ENCODE results near the gene PTPRD. TPM values are rescaled to one million over a fixed set of nuclear protein-coding genes. Genes with fewer than 3 reads are reported as not detected.

The PTPRD gene
- total RNA-seq, 1 experiment from 2014 or later = not detected

GRCh38 chr9:9615086-9615485 is 997.7 kb downstream of the PTPRD start:
- DNase-seq (ENCODE audit: low read depth, low spot score) (no peak), ATAC-seq (no peak)
- H3K36me3 ChIP-seq (ENCODE audit: control insufficient read depth, insufficient read depth, low read length) = no peaks in the 10 kb centered on the region
- H3K9me3 ChIP-seq (ENCODE audit: control insufficient read depth, insufficient read depth, low read depth, low read length) = no peaks in the 10 kb centered on the region
- intact Hi-C loops (cut with micrococcal nuclease; ENCODE audit: unreplicated experiment) (no loop called here), in situ Hi-C loops (cut with HindIII; ENCODE audit: low pct_unique_long_range_greater_than_20kb, low sequenced_read_pairs) (no loop called here)
- TF ChIP-seq POLR2AphosphoS5 (IDR thresholded peaks at IDR 0.05; ENCODE audit: low read depth, low read length) = no peak
- TF ChIP-seq, protein P1, sequence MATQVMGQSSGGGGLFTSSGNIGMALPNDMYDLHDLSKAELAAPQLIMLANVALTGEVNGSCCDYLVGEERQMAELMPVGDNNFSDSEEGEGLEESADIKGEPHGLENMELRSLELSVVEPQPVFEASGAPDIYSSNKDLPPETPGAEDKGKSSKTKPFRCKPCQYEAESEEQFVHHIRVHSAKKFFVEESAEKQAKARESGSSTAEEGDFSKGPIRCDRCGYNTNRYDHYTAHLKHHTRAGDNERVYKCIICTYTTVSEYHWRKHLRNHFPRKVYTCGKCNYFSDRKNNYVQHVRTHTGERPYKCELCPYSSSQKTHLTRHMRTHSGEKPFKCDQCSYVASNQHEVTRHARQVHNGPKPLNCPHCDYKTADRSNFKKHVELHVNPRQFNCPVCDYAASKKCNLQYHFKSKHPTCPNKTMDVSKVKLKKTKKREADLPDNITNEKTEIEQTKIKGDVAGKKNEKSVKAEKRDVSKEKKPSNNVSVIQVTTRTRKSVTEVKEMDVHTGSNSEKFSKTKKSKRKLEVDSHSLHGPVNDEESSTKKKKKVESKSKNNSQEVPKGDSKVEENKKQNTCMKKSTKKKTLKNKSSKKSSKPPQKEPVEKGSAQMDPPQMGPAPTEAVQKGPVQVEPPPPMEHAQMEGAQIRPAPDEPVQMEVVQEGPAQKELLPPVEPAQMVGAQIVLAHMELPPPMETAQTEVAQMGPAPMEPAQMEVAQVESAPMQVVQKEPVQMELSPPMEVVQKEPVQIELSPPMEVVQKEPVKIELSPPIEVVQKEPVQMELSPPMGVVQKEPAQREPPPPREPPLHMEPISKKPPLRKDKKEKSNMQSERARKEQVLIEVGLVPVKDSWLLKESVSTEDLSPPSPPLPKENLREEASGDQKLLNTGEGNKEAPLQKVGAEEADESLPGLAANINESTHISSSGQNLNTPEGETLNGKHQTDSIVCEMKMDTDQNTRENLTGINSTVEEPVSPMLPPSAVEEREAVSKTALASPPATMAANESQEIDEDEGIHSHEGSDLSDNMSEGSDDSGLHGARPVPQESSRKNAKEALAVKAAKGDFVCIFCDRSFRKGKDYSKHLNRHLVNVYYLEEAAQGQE (IDR thresholded peaks at IDR 0.05; ENCODE audit: insufficient read depth in 1 of 2, low read depth in 2 of 2, low read length in 1 of 2) = no peak
- TF ChIP-seq TCF7L2 (IDR thresholded peaks at IDR 0.05; ENCODE audit: low read depth, low read length) = no peak
- TF ChIP-seq SIN3A (IDR thresholded peaks at IDR 0.05; ENCODE audit: borderline replicate concordance, insufficient read depth, low read depth, low read length) = no peak
- no peak for TF ChIP-seq CTCF (IDR thresholded peaks at IDR 0.05)
- no peaks in the 10 kb centered on the region for H3K4me1 ChIP-seq (ENCODE audit: control insufficient read depth, insufficient read depth, low read length)
- POLR2A ChIA-PET = no interaction called here
- BruUV-seq (replicated peaks) = no TSS peak
- H3K27me3 ChIP-seq (ENCODE audit: control insufficient read depth, insufficient read depth, low read length) = no peaks in the 10 kb centered on the region
- no peak overlapping the region for H3K4me3 ChIP-seq (ENCODE audit: low read depth in 2 of 2, low read length in 2 of 2)
- no peak overlapping the region for H3K27ac ChIP-seq (ENCODE audit: low read length)
- CTCF ChIA-PET = no interaction called here

DNA sequence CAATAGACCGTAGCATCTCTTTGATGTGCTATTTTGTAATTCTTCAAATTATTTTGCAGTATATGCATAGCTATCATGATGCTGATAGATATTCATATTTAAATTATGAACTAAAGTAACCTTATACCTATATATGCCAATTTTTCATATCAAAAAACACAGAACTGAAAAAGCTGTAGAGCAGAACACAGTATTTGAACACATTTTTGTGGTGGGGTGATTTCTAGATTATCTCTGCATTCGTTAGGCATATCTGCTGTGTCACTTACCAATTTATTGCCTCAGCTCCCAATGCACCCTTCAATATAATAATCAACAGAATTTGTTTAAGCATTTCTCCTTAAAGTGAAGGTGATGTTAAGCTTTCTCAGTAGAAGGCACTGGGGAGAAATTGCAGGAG is 998.2 kb downstream of the PTPRD start:
- BruUV-seq (replicated peaks) = no TSS peak
- in situ Hi-C loops (cut with HindIII; ENCODE audit: low pct_unique_long_range_greater_than_20kb, low sequenced_read_pairs) = no loop called here

More for the DNA sequence above, 998.2 kb downstream of the PTPRD start:
- Histone ChIP-seq H3K4me3 (ENCODE audit: low read depth in 2 of 2, low read length in 2 of 2) (no peak overlapping the region), H3K36me3 (ENCODE audit: control insufficient read depth, insufficient read depth, low read length) (no peaks in the 10 kb centered on the region), H3K27me3 (ENCODE audit: control insufficient read depth, insufficient read depth, low read length) (no peaks in the 10 kb centered on the region), H3K27ac (ENCODE audit: low read length) (no peak overlapping the region), H3K4me1 (ENCODE audit: control insufficient read depth, insufficient read depth, low read length) (no peaks in the 10 kb centered on the region), H3K9me3 (ENCODE audit: control insufficient read depth, insufficient read depth, low read depth, low read length) (no peaks in the 10 kb centered on the region)
- intact Hi-C loops (cut with micrococcal nuclease; ENCODE audit: unreplicated experiment) = no loop called here
- ChIA-PET POLR2A (no interaction called here), CTCF (no interaction called here)
- DNase-seq (ENCODE audit: low read depth, low spot score) = no peak
- no peak for ATAC-seq
- TF ChIP-seq SIN3A (IDR thresholded peaks at IDR 0.05; ENCODE audit: borderline replicate concordance, insufficient read depth, low read depth, low read length) (no peak), TCF7L2 (IDR thresholded peaks at IDR 0.05; ENCODE audit: low read depth, low read length) (no peak), POLR2AphosphoS5 (IDR thresholded peaks at IDR 0.05; ENCODE audit: low read depth, low read length) (no peak), CTCF (IDR thresholded peaks at IDR 0.05) (no peak)
- TF ChIP-seq, protein P1 (IDR thresholded peaks at IDR 0.05; ENCODE audit: insufficient read depth in 1 of 2, low read depth in 2 of 2, low read length in 1 of 2) = no peak
